Measurements from ENCODE around the gene PBX1.

GRCh38 chr1:164875518-164875917 lies 316.5 kb downstream of the PBX1 start:
- TF ChIP-seq CTCF (IDR thresholded peaks at IDR 0.05) (no peak), POLR2AphosphoS5 (IDR thresholded peaks at IDR 0.05) (no peak)
